HEK293T (cell line): ENCODE measurements around the gene GFRA3.

Experiments
- CTCF ChIA-PET: fragments of 350-600 bp; formaldehyde crosslinking; extraction: SDS; loops from one replicate; lab custom pipeline; 2021; ENCODE audit warnings: antibody characterized with exemption, inconsistent platforms; lab: Yijun Ruan, JAX
- POLR2A ChIA-PET: fragments of 350-600 bp; formaldehyde crosslinking; extraction: SDS; loops from one replicate; lab custom pipeline; 2020; ENCODE audit warnings: antibody characterized with exemption, inconsistent platforms; lab: Yijun Ruan, JAX
- DNase-seq: peaks from one replicate; pipeline ENCODE4 v3.0.0; 2012; ENCODE audit warnings: mixed read lengths; ENCODE audit errors: extremely low spot score
- ARNT ChIP-seq: fragments of 450-650 bp; IDR thresholded peaks from 2 replicates; pipeline ENCODE4 v1.6.1; 2017; ENCODE audit warnings: mild to moderate bottlenecking
- BHLHE40 ChIP-seq: fragments of 450-650 bp; IDR thresholded peaks from 2 replicates; pipeline ENCODE4 v1.6.1; 2016; ENCODE audit warnings: mild to moderate bottlenecking, moderate library complexity, borderline replicate concordance
- CTBP1 ChIP-seq: fragments of 450-650 bp; IDR thresholded peaks from 2 replicates; pipeline ENCODE4 v1.6.1; 2016; ENCODE audit warnings: borderline replicate concordance
- ELF4 ChIP-seq: fragments of 450-650 bp; IDR thresholded peaks from 2 replicates; pipeline ENCODE4 v1.6.1; 2017; ENCODE audit warnings: antibody characterized with exemption
- FOXA1 ChIP-seq: fragments of 450-650 bp; IDR thresholded peaks from 2 replicates; pipeline ENCODE4 v1.6.1; 2016; ENCODE audit warnings: mild to moderate bottlenecking
- FOXK2 ChIP-seq: fragments of 450-650 bp; IDR thresholded peaks from 2 replicates; pipeline ENCODE4 v1.6.1; 2016; ENCODE audit warnings: mild to moderate bottlenecking
- FOXM1 ChIP-seq: fragments of 450-650 bp; IDR thresholded peaks from 2 replicates; pipeline ENCODE4 v1.6.1; 2017; ENCODE audit warnings: mild to moderate bottlenecking, borderline replicate concordance
- HDGF ChIP-seq: fragments of 450-650 bp; IDR thresholded peaks from 2 replicates; pipeline ENCODE4 v1.6.1; 2017; ENCODE audit warnings: antibody characterized with exemption, borderline replicate concordance
- L3MBTL2 ChIP-seq: fragments of 450-650 bp; conservative IDR thresholded peaks from 2 replicates; pipeline ENCODE4 v1.6.1; 2016; ENCODE audit warnings: mild to moderate bottlenecking
- LEF1 ChIP-seq: fragments of 450-650 bp; IDR thresholded peaks from 2 replicates; pipeline ENCODE4 v1.6.1; 2017; ENCODE audit warnings: mild to moderate bottlenecking, borderline replicate concordance
- NFRKB ChIP-seq: fragments of 450-650 bp; IDR thresholded peaks from 2 replicates; pipeline ENCODE4 v1.6.1; 2016; ENCODE audit warnings: mild to moderate bottlenecking, moderate library complexity
- PKNOX1 ChIP-seq: fragments of 450-650 bp; IDR thresholded peaks from 2 replicates; pipeline ENCODE4 v1.6.1; 2016
- SP1 ChIP-seq: fragments of 450-650 bp; IDR thresholded peaks from 2 replicates; pipeline ENCODE4 v1.6.1; 2017
- SUZ12 ChIP-seq: fragments of 450-650 bp; IDR thresholded peaks from 2 replicates; pipeline ENCODE4 v1.6.1; 2016; ENCODE audit warnings: mild to moderate bottlenecking
- TARDBP ChIP-seq: fragments of 450-650 bp; IDR thresholded peaks from 2 replicates; pipeline ENCODE4 v1.6.1; 2016
- ZNF384 ChIP-seq: fragments of 450-650 bp; IDR thresholded peaks from 2 replicates; pipeline ENCODE4 v1.6.1; 2016

GFRA3 gene

GRCh38 chr5:138234651-138235050 lies 39.8 kb downstream of the GFRA3 start:
- DNase-seq = no peak
- CTCF ChIA-PET = interaction anchor here (1.4 kb wide), 1 partner anchor 118 kb away, joined by 3 read pairs; the partner anchor contains the start of gene KDM3B
- TF ChIP-seq SUZ12 = no peak
- POLR2A ChIA-PET = interaction anchor here (1.2 to 1.5 kb wide), 2 partner anchors 22 to 97 kb away, joined by 3 to 7 read pairs; partner anchors contain the start of genes CDC23 and CDC25C

- CTCF ChIA-PET = interaction anchor here (1.1 to 2.6 kb wide), 3 partner anchors 10 to 119 kb away, joined by 3 to 8 read pairs (median 3); partner anchors contain the start of gene KDM3B
- no peak for DNase-seq
- TF ChIP-seq SP1 = no peak
- no peak for TF ChIP-seq LEF1
- TF ChIP-seq FOXM1 = no peak
- no peak for TF ChIP-seq ARNT
- TF ChIP-seq ELF4 = no peak
- no peak for TF ChIP-seq L3MBTL2
- TF ChIP-seq HDGF = no peak
- no peak for TF ChIP-seq ZNF384
- no peak for TF ChIP-seq CTBP1
- POLR2A ChIA-PET = interaction anchor here (0.6 to 1.8 kb wide), 2 partner anchors 20 to 42 kb away, joined by 3 to 7 read pairs; partner anchors contain the start of gene CDC23
These were observed 41.1 kb downstream of the GFRA3 start for GRCh38 chr5:138233280-138233679.

GRCh38 chr5:138230981-138231589 lies 43.3 kb downstream of the GFRA3 start:
- no peak for DNase-seq
- TF ChIP-seq FOXA1 (no peak), ELF4 (no peak), SUZ12 (no peak), FOXM1 (no peak), HDGF (no peak), FOXK2 (no peak), LEF1 (no peak), ZNF384 (no peak)
- POLR2A ChIA-PET = interaction anchor here (1.1 to 2.2 kb wide), 3 partner anchors 17 to 100 kb away, joined by 3 to 16 read pairs (median 11); partner anchors contain the start of genes CDC23 and CDC25C
- CTCF ChIA-PET = interaction anchor here (0.7 to 2.6 kb wide), 4 partner anchors 8 to 122 kb away, joined by 3 to 8 read pairs (median 4); partner anchors contain the start of gene KDM3B

- DNase-seq = no peak
- ChIA-PET CTCF (interaction anchor here (0.6 to 1.8 kb wide), 4 partner anchors 14 to 511 kb away, joined by 3 to 6 read pairs (median 4); partner anchors contain the start of gene KDM3B), POLR2A (interaction anchor here (0.9 to 2.2 kb wide), 2 partner anchors 17 to 101 kb away, joined by 5 to 16 read pairs; partner anchors contain the start of genes CDC23 and CDC25C)
- TF ChIP-seq ZNF384 (no peak), SP1 (no peak), ELF4 (no peak), FOXM1 (no peak), FOXK2 (no peak), ARNT (no peak), CTBP1 (no peak), HDGF (no peak), LEF1 (no peak), SUZ12 (no peak), NFRKB (no peak), TARDBP (no peak), FOXA1 (no peak), L3MBTL2 (no peak), PKNOX1 (no peak)
These were observed 44.2 kb downstream of the GFRA3 start for GRCh38 chr5:138230261-138230660.

GRCh38 chr5:138229387-138229786 lies 45.0 kb downstream of the GFRA3 start:
- ChIA-PET POLR2A (interaction anchor here (2.2 kb wide), 1 partner anchor 16 kb away, joined by 16 read pairs; the partner anchor contains the start of gene CDC23), CTCF (interaction anchor here (0.9 to 1.1 kb wide), 2 partner anchors 46 to 53 kb away, joined by 3 to 6 read pairs; no protein-coding TSS in a partner anchor)
- TF ChIP-seq SP1 (no peak), LEF1 (no peak), FOXA1 (no peak), TARDBP (no peak), CTBP1 (no peak), FOXK2 (no peak), ZNF384 (no peak), ARNT (no peak), FOXM1 (no peak), PKNOX1 (no peak), BHLHE40 (no peak), ELF4 (no peak), L3MBTL2 (no peak), SUZ12 (no peak)
- no peak for DNase-seq

GRCh38 chr5:138226910-138227309 lies 47.5 kb downstream of the GFRA3 start:
- POLR2A ChIA-PET = no interaction called here
- CTCF ChIA-PET = no interaction called here
- TF ChIP-seq ELF4 (no peak), TARDBP (no peak), CTBP1 (no peak), LEF1 (no peak), L3MBTL2 (no peak)
- DNase-seq = no peak

GRCh38 chr5:138224712-138225111 lies 49.7 kb downstream of the GFRA3 start:
- CTCF ChIA-PET = interaction anchor here (1.4 to 4.1 kb wide), 2 partner anchors 51 to 58 kb away, joined by 6 to 27 read pairs; no protein-coding TSS in a partner anchor
- TF ChIP-seq SP1 = no peak
- no peak for TF ChIP-seq ARNT
- no peak for TF ChIP-seq FOXK2
- TF ChIP-seq PKNOX1 = no peak
- no peak for TF ChIP-seq NFRKB
- TF ChIP-seq FOXM1 = no peak
- no peak for TF ChIP-seq TARDBP
- DNase-seq = no peak
- POLR2A ChIA-PET = interaction anchor here (1.0 to 5.4 kb wide), 3 partner anchors 11 to 113 kb away, joined by 4 to 31 read pairs (median 4); partner anchors contain the start of genes CDC23, CDC25C and FAM53C
